HCT116 (cell line): ENCODE data around the gene GTSF1L. TPM values are rescaled to one million over a fixed set of nuclear protein-coding genes. Genes with fewer than 3 reads are reported as not detected.

Source experiments
- ATAC-seq: fragments of 200-7000 bp; cut with Tn5 transposase; 2 replicates; pipeline ENCODE4 v1.9.1; 2020; ENCODE audit warnings: mild to moderate bottlenecking, moderate library complexity
- BruUV-seq: library from RNA; stranded (reverse); fragments of 400-500 nt; replicated peaks from 2 replicates; lab custom pipeline; 2021; lab: Mats Ljungman, UMichigan
- CTCF ChIA-PET: fragments of 300-600 bp; sonication (Branson Sonifier 250); formaldehyde crosslinking; loops from one replicate; lab custom pipeline; 2021; ENCODE audit warnings: antibody characterized with exemption; lab: Charles Lee
- POLR2A ChIA-PET: fragments of 300-600, 350-600 bp; sonication (Branson Sonifier 250); formaldehyde crosslinking; loops from one replicate; lab custom pipeline; 2021; ENCODE audit warnings: antibody characterized with exemption; lab: Charles Lee
- RAD21 ChIA-PET, 2 experiments: fragments of 300-600 bp; sonication (Branson Sonifier 250); formaldehyde crosslinking; loops; one replicate each; lab custom pipeline; 2023; ENCODE audit warnings: low total read pairs in 2 of 2; ENCODE audit not compliant: uncharacterized antibody in 2 of 2, unreplicated experiment in 2 of 2, low non-redundant PET in 1 of 2; lab: Charles Lee
- DNase-seq: peaks from one replicate; pipeline ENCODE4 v3.0.0-alpha.2; 2010; ENCODE audit warnings: low read depth, low spot score
- H2AFZ ChIP-seq: fragments of 200-600 bp; shearing (Covaris generic), sonication (generic); 2 replicates; pipeline ENCODE4 v1.6.1; 2017; ENCODE audit warnings: low read depth, mixed run types, mixed read lengths, antibody characterized with exemption, low read length; ENCODE audit not compliant: poor library complexity, severe bottlenecking
- H3K27ac ChIP-seq: 2 replicates; pipeline ENCODE4 v1.5.1; 2012; ENCODE audit warnings: low read depth, low read length
- H3K27me3 ChIP-seq: fragments of 200-600 bp; sonication (generic); 2 replicates; pipeline ENCODE4 v1.6.1; 2016; ENCODE audit warnings: mixed run types, low read length, mixed read lengths; ENCODE audit not compliant: insufficient read depth
- H3K36me3 ChIP-seq, 2 experiments: fragments of 200-500 bp in 1 of 2; fragments of 200-600 bp in 1 of 2; sonication (Bioruptor generic) in 1 of 2; sonication (generic) in 1 of 2; 2 replicates each; pipeline versions ENCODE4 v1.5.1 to v1.6.1; 2014 to 2016; ENCODE audit warnings: low read length in 2 of 2, inconsistent platforms in 1 of 2, mixed read lengths in 1 of 2, mixed run types in 1 of 2; ENCODE audit not compliant: insufficient read depth in 2 of 2, control insufficient read depth in 1 of 2
- H3K4me1 ChIP-seq, 2 experiments: fragments of 200-600 bp in 1 of 2; sonication (generic) in 1 of 2; 2 replicates each; pipeline versions ENCODE4 v1.5.1 to v1.6.1; 2012 to 2017; ENCODE audit warnings: low read length in 2 of 2, inconsistent platforms in 1 of 2, mild to moderate bottlenecking in 1 of 2, mixed read lengths in 1 of 2, mixed run types in 1 of 2, moderate library complexity in 1 of 2; ENCODE audit not compliant: insufficient read depth in 2 of 2, control insufficient read depth in 1 of 2
- H3K4me2 ChIP-seq: fragments of 200-600 bp; sonication (generic); 2 replicates; pipeline ENCODE4 v1.6.1; 2017; ENCODE audit warnings: mixed run types, low read length, mixed read lengths
- H3K4me3 ChIP-seq, 2 experiments: fragments of 200-600 bp in 1 of 2; sonication (generic) in 1 of 2; replicated peaks in 1 of 2; 2 replicates each; pipeline ENCODE4 v1.5.1; 2011 to 2016; ENCODE audit warnings: low read length in 2 of 2, control low read depth in 1 of 2, low read depth in 1 of 2, mild to moderate bottlenecking in 1 of 2, mixed read lengths in 1 of 2, mixed run types in 1 of 2
- H3K79me2 ChIP-seq: fragments of 200-600 bp; sonication (generic); 2 replicates; pipeline ENCODE4 v1.6.1; 2017; ENCODE audit warnings: mild to moderate bottlenecking, mixed run types, low read length, moderate library complexity, mixed read lengths; ENCODE audit not compliant: insufficient read depth
- H3K9ac ChIP-seq: fragments of 200-600 bp; sonication (generic); 2 replicates; pipeline ENCODE4 v1.6.1; 2016; ENCODE audit warnings: low read length, mixed read lengths
- H3K9me2 ChIP-seq: fragments of 200-600 bp; sonication (generic), shearing (Covaris generic); 2 replicates; pipeline ENCODE4 v1.6.1; 2017; ENCODE audit warnings: mixed run types, mild to moderate bottlenecking, moderate library complexity; ENCODE audit not compliant: insufficient read depth
- H3K9me3 ChIP-seq, 2 experiments: fragments of 200-500 bp in 1 of 2; fragments of 200-600 bp in 1 of 2; sonication (Bioruptor generic) in 1 of 2; sonication (generic) in 1 of 2; 2 replicates each; pipeline ENCODE4 v1.6.1; 2014 to 2017; ENCODE audit warnings: low read length in 2 of 2, mixed read lengths in 2 of 2, inconsistent platforms in 1 of 2, low read depth in 1 of 2, mild to moderate bottlenecking in 1 of 2, mixed run types in 1 of 2, moderate library complexity in 1 of 2; ENCODE audit not compliant: control insufficient read depth in 1 of 2, insufficient read depth in 1 of 2
- H4K20me1 ChIP-seq: fragments of 200-600 bp; sonication (generic), shearing (Covaris generic); 2 replicates; pipeline ENCODE4 v1.6.1; 2017; ENCODE audit warnings: mixed run types, mild to moderate bottlenecking, moderate library complexity; ENCODE audit not compliant: insufficient read depth
- MAX ChIP-seq: IDR thresholded peaks from 2 replicates; pipeline ENCODE4 v1.6.1; 2012
- YY1 ChIP-seq: IDR thresholded peaks from 2 replicates; pipeline ENCODE4 v1.6.1; 2011; ENCODE audit warnings: low read length, low read depth, moderate library complexity, mild to moderate bottlenecking; ENCODE audit not compliant: insufficient replicate concordance; ENCODE audit errors: extremely low read depth
- ZBTB33 ChIP-seq: IDR thresholded peaks from 2 replicates; pipeline ENCODE4 v1.6.1; 2011; ENCODE audit warnings: mild to moderate bottlenecking, low read length, moderate library complexity; ENCODE audit not compliant: insufficient replicate concordance; ENCODE audit errors: extremely low read depth
- ZFX ChIP-seq: fragments of 450-650 bp; IDR thresholded peaks from 2 replicates; pipeline ENCODE4 v1.6.1; 2017
- ZNF274 ChIP-seq: fragments of 200-500 bp; sonication (Bioruptor generic); IDR thresholded peaks from 2 replicates; pipeline ENCODE4 v1.6.1; 2014; ENCODE audit warnings: mild to moderate bottlenecking, low read depth, low read length, inconsistent platforms
- intact Hi-C: fragments of 100-400 bp; cut with micrococcal nuclease; formaldehyde crosslinking; loops from 2 replicates; pipeline ENCODE4 v1.10.0; 2022
- total RNA-seq: library from RNA; stranded (reverse); gene quantifications from one replicate; pipeline ENCODE4 v1.2.1, GENCODE V29; 2021; ENCODE audit not compliant: unreplicated experiment

GTSF1L gene
- total RNA-seq, 1 experiment from 2014 or later = not detected

GRCh38 chr20:43746344-43747137, 19.7 kb upstream of the GTSF1L start:
- Histone ChIP-seq H3K79me2 (no peaks in the 10 kb centered on the region), H3K4me3 (no peak overlapping the region), H3K4me1 (peaks cover 2 to 47% of the 10 kb centered on the region in 2 experiments; a peak in 3 of 4 replicates), H3K9me2 (no peaks in the 10 kb centered on the region), H3K9ac (no peak overlapping the region), H4K20me1 (no peaks in the 10 kb centered on the region), H2AFZ (peak overlapping the region; percentile 31), H3K9me3 (no peaks in the 10 kb centered on the region), H3K36me3 (no peaks in the 10 kb centered on the region), H3K4me2 (peak overlapping the region; percentile 24), H3K27me3 (no peaks in the 10 kb centered on the region), H3K27ac (no peak overlapping the region)
- no TSS peak for BruUV-seq
- no peak for DNase-seq
- no peak for ATAC-seq
- TF ChIP-seq ZFX (no peak), YY1 (no peak), MAX (no peak), ZBTB33 (no peak), ZNF274 (no peak)
- ChIA-PET CTCF (no interaction called here), RAD21 (no interaction called here), POLR2A (no interaction called here)
- intact Hi-C loops = no loop called here
